GM20000 (cell line): ENCODE measurements around the gene SEC24C.
A peak's percentile ranks its signal among the peaks of the same experiment; 100 is the strongest.

Experiments used
- DNase-seq: peaks from one replicate; pipeline ENCODE4 v3.0.0; 2012; ENCODE audit warnings: low spot score
- CTCF ChIP-seq: IDR thresholded peaks from 2 replicates; pipeline ENCODE4 v1.5.1; 2012; ENCODE audit warnings: mild to moderate bottlenecking, control low read depth; ENCODE audit errors: extremely low read depth, missing control alignments

Gene SEC24C

GRCh38 chr10:73765066-73765465 is 20.9 kb downstream of the SEC24C start:
- no peak for DNase-seq
- TF ChIP-seq CTCF, result no peak

DNA sequence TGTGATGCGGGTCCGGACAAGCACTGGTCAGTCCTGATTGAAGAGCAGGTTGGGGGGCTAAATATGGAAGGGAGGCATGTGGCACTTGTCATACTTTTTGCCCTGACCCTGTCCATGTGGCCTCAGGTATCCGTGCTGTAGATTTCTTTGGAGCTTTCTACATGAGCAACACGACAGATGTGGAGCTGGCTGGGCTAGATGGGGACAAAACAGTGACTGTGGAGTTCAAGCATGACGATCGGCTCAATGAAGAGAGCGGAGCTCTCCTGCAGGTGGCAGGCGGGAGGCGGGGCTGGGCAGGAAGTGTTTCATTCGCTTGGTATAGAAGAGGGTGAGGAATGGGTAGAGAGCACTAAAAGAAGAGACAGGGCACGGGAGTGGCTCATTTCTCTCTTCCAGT is 24.7 kb downstream of the SEC24C start:
- DNase-seq, result peak; percentile 39
- no peak for TF ChIP-seq CTCF

DNA sequence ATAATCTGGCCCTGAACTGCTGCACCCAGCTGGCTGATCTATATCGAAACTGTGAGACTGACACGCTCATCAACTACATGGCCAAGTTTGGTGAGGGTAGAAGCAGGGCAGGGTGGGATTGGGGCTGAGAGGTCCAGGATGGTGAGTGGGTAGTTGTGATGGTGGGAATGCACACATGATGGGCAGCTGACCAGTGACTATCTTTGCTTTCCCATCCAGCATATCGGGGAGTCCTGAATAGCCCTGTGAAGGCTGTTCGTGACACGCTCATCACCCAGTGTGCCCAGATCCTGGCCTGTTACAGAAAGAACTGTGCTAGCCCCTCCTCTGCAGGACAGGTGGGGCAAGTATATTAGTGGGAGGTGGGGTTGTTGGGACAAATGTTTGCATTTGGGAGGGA is 25.2 kb downstream of the SEC24C start:
- DNase-seq, result no peak
- TF ChIP-seq CTCF, result no peak

- peak; percentile 88 for DNase-seq
- no peak for TF ChIP-seq CTCF
Measured at GRCh38 chr10:73771722-73772280, 27.6 kb downstream of the SEC24C start.

- DNase-seq, result peak; percentile 89
- TF ChIP-seq CTCF, result no peak
Measured at GRCh38 chr10:73772281-73773151, 28.3 kb downstream of the SEC24C start.

DNA sequence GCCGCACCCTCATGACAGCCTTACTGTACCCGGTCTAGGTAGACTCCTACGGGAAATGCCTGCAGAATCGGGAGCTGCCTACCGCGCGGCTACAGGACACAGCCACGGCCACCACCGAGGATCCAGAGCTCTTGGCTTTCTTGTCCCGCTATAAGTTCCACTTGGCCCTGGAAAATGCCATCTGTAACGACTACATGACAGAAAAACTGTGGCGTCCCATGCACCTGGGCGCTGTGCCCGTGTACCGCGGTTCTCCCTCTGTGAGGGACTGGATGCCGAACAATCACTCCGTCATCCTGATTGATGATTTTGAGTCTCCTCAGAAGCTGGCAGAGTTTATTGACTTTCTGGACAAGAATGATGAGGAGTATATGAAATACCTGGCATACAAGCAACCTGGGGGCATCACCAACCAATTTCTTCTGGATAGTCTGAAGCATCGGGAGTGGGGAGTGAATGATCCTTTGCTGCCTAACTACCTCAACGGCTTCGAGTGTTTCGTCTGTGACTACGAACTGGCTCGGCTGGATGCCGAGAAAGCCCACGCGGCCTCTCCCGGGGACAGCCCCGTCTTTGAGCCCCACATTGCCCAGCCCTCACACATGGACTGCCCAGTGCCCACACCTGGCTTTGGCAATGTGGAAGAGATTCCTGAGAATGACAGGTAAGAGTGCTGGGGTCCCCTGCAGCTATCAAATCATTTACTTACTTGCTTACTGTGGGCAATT is 29.1 kb downstream of the SEC24C start:
- DNase-seq, result peak; percentile 28

More for the DNA sequence above, 29.1 kb downstream of the SEC24C start:
- no peak for TF ChIP-seq CTCF
